ENCODE data around the gene SPATA4.

The SPATA4 gene

DNA sequence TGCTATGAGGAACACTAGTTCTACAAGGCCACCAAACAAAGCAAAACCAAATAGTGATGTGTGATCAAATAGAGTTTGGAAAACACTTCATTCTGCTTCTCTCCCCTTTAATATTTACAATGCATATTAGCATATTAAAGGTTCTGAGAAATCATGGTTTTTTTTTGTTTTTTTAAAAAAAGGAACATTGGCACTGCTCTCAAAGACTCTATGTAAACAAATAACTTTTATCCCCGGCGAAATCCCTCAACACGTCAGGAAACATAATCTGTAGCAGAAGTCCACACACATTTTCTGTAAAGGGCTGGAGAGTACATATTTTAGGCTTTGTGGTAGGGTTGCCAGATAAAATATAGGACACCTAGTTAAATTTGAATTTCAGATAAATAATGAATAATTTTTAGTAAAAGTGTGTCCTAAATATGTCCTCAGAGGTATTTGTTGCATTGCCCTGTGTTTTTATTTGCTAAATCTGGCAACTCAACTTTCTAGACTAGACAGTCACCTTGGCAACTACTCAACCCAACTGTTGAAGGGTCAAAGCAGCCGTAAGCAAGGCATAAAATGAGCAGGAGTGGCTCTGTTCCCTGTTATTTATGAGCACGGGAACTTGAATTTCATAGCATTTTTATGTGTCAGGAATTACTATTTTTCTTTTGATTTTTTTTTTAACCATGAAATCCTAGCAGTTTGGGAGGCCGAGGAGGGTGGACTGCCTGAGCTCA lies 8.6 kb downstream of the SPATA4 start:
- TF ChIP-seq, protein P1, sequence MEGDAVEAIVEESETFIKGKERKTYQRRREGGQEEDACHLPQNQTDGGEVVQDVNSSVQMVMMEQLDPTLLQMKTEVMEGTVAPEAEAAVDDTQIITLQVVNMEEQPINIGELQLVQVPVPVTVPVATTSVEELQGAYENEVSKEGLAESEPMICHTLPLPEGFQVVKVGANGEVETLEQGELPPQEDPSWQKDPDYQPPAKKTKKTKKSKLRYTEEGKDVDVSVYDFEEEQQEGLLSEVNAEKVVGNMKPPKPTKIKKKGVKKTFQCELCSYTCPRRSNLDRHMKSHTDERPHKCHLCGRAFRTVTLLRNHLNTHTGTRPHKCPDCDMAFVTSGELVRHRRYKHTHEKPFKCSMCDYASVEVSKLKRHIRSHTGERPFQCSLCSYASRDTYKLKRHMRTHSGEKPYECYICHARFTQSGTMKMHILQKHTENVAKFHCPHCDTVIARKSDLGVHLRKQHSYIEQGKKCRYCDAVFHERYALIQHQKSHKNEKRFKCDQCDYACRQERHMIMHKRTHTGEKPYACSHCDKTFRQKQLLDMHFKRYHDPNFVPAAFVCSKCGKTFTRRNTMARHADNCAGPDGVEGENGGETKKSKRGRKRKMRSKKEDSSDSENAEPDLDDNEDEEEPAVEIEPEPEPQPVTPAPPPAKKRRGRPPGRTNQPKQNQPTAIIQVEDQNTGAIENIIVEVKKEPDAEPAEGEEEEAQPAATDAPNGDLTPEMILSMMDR (IDR thresholded peaks at IDR 0.05; ENCODE audit: control extremely low read depth, extremely low read depth, low read depth, missing control alignments) = no peak
- no peak for DNase-seq (ENCODE audit: extremely low spot score)
- POLR2A ChIA-PET = no interaction called here
- CTCF ChIA-PET = no interaction called here

DNA sequence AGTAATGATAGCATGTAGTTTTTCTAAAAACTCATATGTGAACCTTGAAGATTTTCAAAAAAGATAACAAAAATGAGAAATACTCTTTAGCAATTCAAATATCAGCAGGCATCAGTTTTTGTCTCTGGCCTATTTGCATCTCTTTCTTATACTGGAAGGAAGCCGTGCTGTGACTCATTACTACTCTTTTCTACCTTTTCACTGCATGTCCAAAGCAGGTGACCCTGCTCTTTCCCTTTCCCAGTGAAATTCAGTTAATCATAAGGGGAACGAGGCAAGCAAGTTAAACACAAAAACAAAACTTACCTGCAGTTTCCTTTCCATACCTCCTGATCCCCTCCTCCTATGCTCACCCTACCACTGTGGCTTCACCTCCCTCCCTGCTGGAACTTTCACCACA lies 9.3 kb downstream of the SPATA4 start:
- CTCF ChIA-PET = interaction anchor here (1.0 kb wide), 1 partner anchor 36 kb away, joined by 3 read pairs; no protein-coding TSS in a partner anchor
- no peak for DNase-seq (ENCODE audit: extremely low spot score)
- POLR2A ChIA-PET = no interaction called here
- TF ChIP-seq, protein P1 (IDR thresholded peaks at IDR 0.05; ENCODE audit: control extremely low read depth, extremely low read depth, low read depth, missing control alignments) = no peak

DNA sequence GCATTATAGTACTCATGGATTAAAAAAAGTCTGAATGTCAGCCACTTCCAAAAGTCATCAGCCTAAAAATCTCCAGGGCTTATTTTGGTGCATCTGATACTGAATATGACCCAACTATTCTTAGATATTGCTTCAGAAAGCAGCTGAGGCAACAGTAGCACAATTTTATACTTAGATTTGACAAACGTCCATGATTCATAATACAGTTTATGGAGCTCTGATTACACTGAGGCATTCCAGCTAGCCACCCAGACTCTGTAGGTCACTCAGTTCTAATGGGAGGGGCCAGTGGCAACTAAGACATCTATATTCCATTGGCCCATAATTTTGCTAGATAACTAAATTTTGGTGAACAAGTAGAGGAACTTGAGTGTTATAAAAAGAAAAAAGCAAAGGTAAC lies 10.3 kb downstream of the SPATA4 start:
- TF ChIP-seq, protein P1 (IDR thresholded peaks at IDR 0.05; ENCODE audit: control extremely low read depth, extremely low read depth, low read depth, missing control alignments) = no peak
- DNase-seq (ENCODE audit: extremely low spot score) = no peak
- ChIA-PET POLR2A (no interaction called here), CTCF (interaction anchor here (1.0 kb wide), 1 partner anchor 35 kb away, joined by 3 read pairs; no protein-coding TSS in a partner anchor)

DNA sequence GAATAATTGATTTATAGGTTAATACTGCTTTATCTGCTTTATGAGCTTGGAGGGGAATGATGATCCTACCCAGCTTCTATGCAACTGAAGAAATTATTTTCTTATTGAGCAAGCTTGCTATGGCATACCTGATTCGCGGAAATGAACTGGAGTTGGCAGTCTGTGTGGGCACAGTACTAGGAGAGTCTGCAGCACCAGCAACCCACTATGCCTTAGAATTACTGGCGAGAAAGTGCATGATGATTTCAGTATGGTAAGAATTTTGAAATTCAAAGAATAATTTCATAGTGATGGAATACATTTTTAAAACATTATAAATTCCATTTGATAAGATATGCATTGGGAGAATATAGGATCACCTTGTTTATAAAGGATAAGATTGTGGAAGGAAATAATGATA lies 32.3 kb downstream of the SPATA4 start:
- DNase-seq (ENCODE audit: extremely low spot score) = no peak
- TF ChIP-seq, protein P1 (IDR thresholded peaks at IDR 0.05; ENCODE audit: control extremely low read depth, extremely low read depth, low read depth, missing control alignments) = no peak
- POLR2A ChIA-PET = no interaction called here
- CTCF ChIA-PET = interaction anchor here (1.3 to 2.1 kb wide), 4 partner anchors 10 to 48 kb away, joined by 4 to 5 read pairs (median 4); no protein-coding TSS in a partner anchor

DNA sequence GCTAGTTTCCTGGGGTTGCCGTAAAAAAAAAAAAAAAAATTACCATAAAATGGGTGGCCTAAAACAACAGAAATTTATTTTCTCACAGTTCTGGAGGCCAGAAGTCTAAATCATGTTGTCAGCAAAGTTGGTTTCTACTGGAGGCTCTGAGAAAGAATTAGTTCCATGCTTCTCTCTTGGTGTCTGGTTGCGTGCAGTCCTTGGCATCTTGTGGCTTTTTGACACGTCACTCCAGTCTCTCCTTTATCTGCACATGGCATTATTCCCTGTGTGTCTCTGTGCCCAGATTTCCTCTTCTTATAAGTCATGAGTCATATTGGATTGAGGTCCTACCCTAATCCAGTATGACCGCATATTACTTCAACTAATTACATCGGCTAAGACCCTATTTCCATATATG lies 38.7 kb downstream of the SPATA4 start:
- DNase-seq (ENCODE audit: extremely low spot score) = no peak
- ChIA-PET POLR2A (no interaction called here), CTCF (no interaction called here)
- TF ChIP-seq, protein P1 (IDR thresholded peaks at IDR 0.05; ENCODE audit: control extremely low read depth, extremely low read depth, low read depth, missing control alignments) = no peak

DNA sequence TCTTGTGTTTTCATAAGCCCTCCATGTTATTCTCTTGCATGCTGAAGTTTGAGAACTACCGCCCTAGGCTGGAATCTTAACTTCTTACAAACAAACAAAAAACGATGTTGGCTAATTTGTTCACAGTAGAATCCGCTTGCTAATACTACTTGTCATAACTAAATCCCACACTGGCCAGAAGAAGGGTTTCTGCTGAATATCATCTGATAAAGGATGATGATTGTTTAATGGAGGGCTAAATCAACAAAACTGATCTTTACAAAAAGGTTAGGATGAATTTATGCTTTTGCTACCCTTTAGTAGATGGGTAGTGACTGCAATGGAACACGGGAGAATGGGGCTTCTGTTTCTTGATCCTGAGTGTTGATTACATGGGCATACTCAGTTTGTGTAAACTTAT lies 42.3 kb downstream of the SPATA4 start:
- ChIA-PET POLR2A (no interaction called here), CTCF (interaction anchor here (0.8 to 3.2 kb wide), 3 partner anchors 11 to 30 kb away, joined by 3 to 12 read pairs (median 3); no protein-coding TSS in a partner anchor)
- no peak for DNase-seq (ENCODE audit: extremely low spot score)
- TF ChIP-seq, protein P1 (IDR thresholded peaks at IDR 0.05; ENCODE audit: control extremely low read depth, extremely low read depth, low read depth, missing control alignments) = no peak
